Endothelial cell of umbilical vein (primary cell): ENCODE data around the gene SIPA1L3. TPM values are rescaled to one million over a fixed set of nuclear protein-coding genes. Genes with fewer than 3 reads are reported as not detected.

Source experiments
- BruUV-seq: library from RNA; stranded (reverse); fragments of 400-500 nt; replicated peaks from 2 replicates; lab custom pipeline; 2021; lab: Mats Ljungman, UMichigan
- CTCF ChIA-PET: fragments of 300-600, 350-600 bp; sonication (Branson Sonifier 250); formaldehyde crosslinking; loops from one replicate; lab custom pipeline; 2021; ENCODE audit warnings: antibody characterized with exemption, inconsistent platforms; lab: Charles Lee
- POLR2A ChIA-PET: fragments of 300-600, 350-600 bp; sonication (Branson Sonifier 250); formaldehyde crosslinking; loops from one replicate; lab custom pipeline; 2021; ENCODE audit warnings: antibody characterized with exemption, inconsistent platforms; lab: Charles Lee
- DNase-seq: peaks from one replicate; pipeline ENCODE4 v3.0.0-alpha.2; 2011; ENCODE audit warnings: low read depth, low spot score
- FAIRE-seq: peaks from 2 replicates; lab custom pipeline; 2011; peaks lifted over from hg19 to GRCh38; lab: Jason Lieb, UNC
- H2AFZ ChIP-seq: 2 replicates; pipeline ENCODE4 v1.6.0; 2012; ENCODE audit warnings: low read depth, low read length, control low read depth, inconsistent platforms
- H3K27ac ChIP-seq: 2 replicates; pipeline ENCODE4 v1.5.1; 2011; ENCODE audit warnings: low read depth, mild to moderate bottlenecking, control low read depth, low read length, moderate library complexity; ENCODE audit not compliant: insufficient read depth
- H3K27me3 ChIP-seq, 2 experiments: 2 replicates each; pipeline versions ENCODE4 v1.6.0 to v1.6.1; 2011; ENCODE audit warnings: low read length in 2 of 2, mixed read lengths in 1 of 2; ENCODE audit not compliant: control insufficient read depth in 2 of 2, insufficient read depth in 2 of 2
- H3K36me3 ChIP-seq, 2 experiments: 2 replicates in 1 of 2; 3 replicates in 1 of 2; pipeline ENCODE4 v1.5.1; 2011; ENCODE audit warnings: low read length in 2 of 2, mild to moderate bottlenecking in 1 of 2, moderate library complexity in 1 of 2; ENCODE audit not compliant: control insufficient read depth in 2 of 2, insufficient read depth in 2 of 2; ENCODE audit errors: extremely low read depth in 1 of 2
- H3K4me1 ChIP-seq: 3 replicates; pipeline ENCODE4 v1.5.1; 2011; ENCODE audit warnings: mild to moderate bottlenecking, low read length; ENCODE audit not compliant: control insufficient read depth, insufficient read depth; ENCODE audit errors: extremely low read depth
- H3K4me2 ChIP-seq: 2 replicates; pipeline ENCODE4 v1.6.1; 2011; ENCODE audit warnings: low read length, control low read depth, mixed read lengths; ENCODE audit not compliant: insufficient read depth
- H3K4me3 ChIP-seq, 3 experiments: fragments of 200-600 bp in 1 of 3; sonication (generic), shearing (Covaris generic) in 1 of 3; replicated peaks in 1 of 3; 2 replicates each; pipeline ENCODE4 v1.5.1; 2011 to 2016; ENCODE audit warnings: control low read depth in 3 of 3, low read length in 3 of 3, mild to moderate bottlenecking in 2 of 3, inconsistent platforms in 1 of 3, low read depth in 1 of 3, moderate library complexity in 1 of 3; ENCODE audit not compliant: insufficient read depth in 1 of 3
- H3K79me2 ChIP-seq: 2 replicates; pipeline ENCODE4 v1.6.0; 2012; ENCODE audit warnings: low read length, inconsistent platforms; ENCODE audit not compliant: control insufficient read depth, insufficient read depth
- H3K9ac ChIP-seq: replicated peaks from 2 replicates; pipeline ENCODE3; 2011; ENCODE audit warnings: low read length, control low read depth; ENCODE audit not compliant: insufficient read depth; ENCODE audit errors: extremely low read depth
- H3K9me1 ChIP-seq: replicated peaks from 3 replicates; pipeline ENCODE4 v1.6.0; 2011; ENCODE audit warnings: mild to moderate bottlenecking, low read length; ENCODE audit not compliant: control insufficient read depth, insufficient read depth; ENCODE audit errors: extremely low read depth
- H3K9me3 ChIP-seq: replicated peaks from 2 replicates; pipeline ENCODE4 v1.5.1; 2012; ENCODE audit warnings: low read length, inconsistent platforms; ENCODE audit not compliant: control insufficient read depth, insufficient read depth
- H4K20me1 ChIP-seq: replicated peaks from 2 replicates; pipeline ENCODE3; 2011; ENCODE audit warnings: mild to moderate bottlenecking, low read length; ENCODE audit not compliant: control insufficient read depth, insufficient read depth; ENCODE audit errors: extremely low read depth
- EZH2 ChIP-seq: IDR thresholded peaks from 2 replicates; pipeline ENCODE4 v1.6.1; 2012; ENCODE audit warnings: borderline replicate concordance, low read depth, mild to moderate bottlenecking, moderate library complexity, low read length, inconsistent platforms; ENCODE audit not compliant: severe bottlenecking
- FOS ChIP-seq: IDR thresholded peaks from 2 replicates; pipeline ENCODE4 v1.6.1; 2011; ENCODE audit warnings: mild to moderate bottlenecking, low read length, moderate library complexity, borderline replicate concordance; ENCODE audit not compliant: insufficient read depth
- GATA2 ChIP-seq: IDR thresholded peaks from 2 replicates; pipeline ENCODE4 v1.7.0; 2011; ENCODE audit warnings: low read depth, mild to moderate bottlenecking, moderate library complexity, mixed read lengths, low read length; ENCODE audit not compliant: insufficient read length, insufficient read depth
- JUN ChIP-seq: IDR thresholded peaks from 2 replicates; pipeline ENCODE4 v1.6.1; 2011; ENCODE audit warnings: borderline replicate concordance, low read depth; ENCODE audit not compliant: insufficient read length, insufficient read depth
- MYC ChIP-seq: IDR thresholded peaks from one replicate; pipeline ENCODE4 v1.6.1; 2011; ENCODE audit warnings: mild to moderate bottlenecking, low read depth, low read length
- POLR2A ChIP-seq: IDR thresholded peaks from 2 replicates; pipeline ENCODE4 v1.6.1; 2012; ENCODE audit warnings: low read depth, mild to moderate bottlenecking, control low read depth, low read length
- POLR2AphosphoS5 ChIP-seq: IDR thresholded peaks from 2 replicates; pipeline ENCODE4 v1.6.1; 2012; ENCODE audit warnings: low read depth, mild to moderate bottlenecking, control low read depth, low read length, moderate library complexity; ENCODE audit not compliant: insufficient read depth
- dilution Hi-C: fragments of 300-500 bp; cut with MboI; formaldehyde crosslinking; loops from one replicate; pipeline ENCODE4 v1.15.0; 2019; ENCODE audit warnings: low sequenced_read_pairs; ENCODE audit not compliant: extremely low pct_ligation_motif_present
- intact Hi-C: fragments of 100-400 bp; cut with micrococcal nuclease; formaldehyde crosslinking; loops from one replicate; pipeline ENCODE4 v1.10.0; 2022
- polyA plus RNA-seq, 4 experiments: library from polyadenylated mRNA; depleted of rRNA in 3 of 4; stranded (reverse) in 3 of 4; unstranded in 1 of 4; fragments of >200 nt; gene quantifications; 2 replicates each; pipeline versions ENCODE4 v1.2.1 to v1.2.3, GENCODE V29; 2011 to 2012; ENCODE audit warnings: missing spikeins in 1 of 4
- total RNA-seq: library from RNA; stranded (reverse); gene quantifications from 2 replicates; pipeline ENCODE4 v1.2.3, GENCODE V29; 2021
- TF ChIP-seq, protein P1 (sequence below), 2 donors: IDR thresholded peaks; 1 replicate in 1 of 2; 2 replicates in 1 of 2; pipeline ENCODE4 v1.5.1; 2011; ENCODE audit warnings: low read length in 2 of 2, mild to moderate bottlenecking in 2 of 2, moderate library complexity in 2 of 2, control low read depth in 1 of 2, inconsistent platforms in 1 of 2, low read depth in 1 of 2; ENCODE audit not compliant: insufficient read depth in 1 of 2; ENCODE audit errors: extremely low read depth in 1 of 2
- TF ChIP-seq, protein P2 (sequence below): IDR thresholded peaks from 2 replicates; pipeline ENCODE4 v1.6.1; 2011; ENCODE audit not compliant: insufficient read depth, insufficient read length

SIPA1L3 gene
- total and polyA plus RNA-seq, 2 donors (not counting 3 experiments of a cell fraction or from before 2014, with no cell fraction given): 14.2 to 47.2 TPM

DNA sequence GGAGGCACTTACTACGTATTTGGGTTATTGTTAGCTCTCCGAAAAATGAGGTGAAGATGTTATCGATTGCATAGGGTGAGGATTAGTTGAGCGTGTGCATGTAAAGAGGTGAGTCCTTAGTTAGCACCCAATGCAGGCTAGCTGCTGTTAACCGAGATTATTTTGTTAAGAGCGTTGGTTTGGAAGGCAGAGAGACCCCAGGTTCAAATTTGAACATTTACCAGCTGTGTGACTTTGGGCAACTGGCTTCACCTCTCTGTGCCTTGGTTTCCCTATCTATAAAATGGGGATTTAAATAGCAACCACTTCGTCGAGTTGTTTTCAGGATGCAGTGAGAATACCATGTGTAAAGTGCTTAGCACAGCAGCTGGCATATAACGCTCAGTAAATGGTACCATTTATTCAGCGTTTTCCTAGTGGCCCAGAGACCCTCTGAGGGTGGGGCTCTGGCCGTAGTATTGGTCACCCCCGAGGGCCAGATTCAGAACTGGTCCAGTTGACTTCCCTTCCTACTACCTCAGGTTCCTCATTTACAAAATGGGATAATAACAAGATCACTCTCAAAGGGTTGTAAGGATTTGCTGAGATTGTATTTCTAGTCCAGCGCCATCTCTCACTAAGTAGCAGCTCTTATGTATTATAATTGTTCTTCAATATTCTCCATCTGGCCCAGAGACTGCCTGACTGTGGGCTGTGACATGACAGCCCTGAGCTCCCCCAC, 887 bp downstream of the SIPA1L3 start:
- peak overlapping the region; percentile 83 for H3K4me2 ChIP-seq
- DNase-seq (peak; percentile 29), FAIRE-seq (no peak)
- intact Hi-C loops (loop anchor here (1.0 to 2.0 kb wide), 4 partner anchors 53 to 136 kb away; no protein-coding TSS in a partner anchor), dilution Hi-C loops (no loop called here)
- TF ChIP-seq, protein P1, sequence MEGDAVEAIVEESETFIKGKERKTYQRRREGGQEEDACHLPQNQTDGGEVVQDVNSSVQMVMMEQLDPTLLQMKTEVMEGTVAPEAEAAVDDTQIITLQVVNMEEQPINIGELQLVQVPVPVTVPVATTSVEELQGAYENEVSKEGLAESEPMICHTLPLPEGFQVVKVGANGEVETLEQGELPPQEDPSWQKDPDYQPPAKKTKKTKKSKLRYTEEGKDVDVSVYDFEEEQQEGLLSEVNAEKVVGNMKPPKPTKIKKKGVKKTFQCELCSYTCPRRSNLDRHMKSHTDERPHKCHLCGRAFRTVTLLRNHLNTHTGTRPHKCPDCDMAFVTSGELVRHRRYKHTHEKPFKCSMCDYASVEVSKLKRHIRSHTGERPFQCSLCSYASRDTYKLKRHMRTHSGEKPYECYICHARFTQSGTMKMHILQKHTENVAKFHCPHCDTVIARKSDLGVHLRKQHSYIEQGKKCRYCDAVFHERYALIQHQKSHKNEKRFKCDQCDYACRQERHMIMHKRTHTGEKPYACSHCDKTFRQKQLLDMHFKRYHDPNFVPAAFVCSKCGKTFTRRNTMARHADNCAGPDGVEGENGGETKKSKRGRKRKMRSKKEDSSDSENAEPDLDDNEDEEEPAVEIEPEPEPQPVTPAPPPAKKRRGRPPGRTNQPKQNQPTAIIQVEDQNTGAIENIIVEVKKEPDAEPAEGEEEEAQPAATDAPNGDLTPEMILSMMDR (IDR thresholded peaks at IDR 0.05; ENCODE audit: extremely low read depth in 1 of 2, insufficient read depth in 1 of 2, low read depth in 1 of 2, low read length in 2 of 2): no peak
- no peak for TF ChIP-seq POLR2AphosphoS5
- no peak for TF ChIP-seq MYC
- TF ChIP-seq EZH2: no peak
- TF ChIP-seq, protein P2, sequence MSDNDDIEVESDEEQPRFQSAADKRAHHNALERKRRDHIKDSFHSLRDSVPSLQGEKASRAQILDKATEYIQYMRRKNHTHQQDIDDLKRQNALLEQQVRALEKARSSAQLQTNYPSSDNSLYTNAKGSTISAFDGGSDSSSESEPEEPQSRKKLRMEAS: no peak
- no peak for TF ChIP-seq GATA2
- TF ChIP-seq FOS: no peak
- no peak for TF ChIP-seq POLR2A
- no peak for TF ChIP-seq JUN
- BruUV-seq: TSS peak; percentile 28
- H3K36me3 ChIP-seq: no peaks in the 10 kb centered on the region
- H3K9me3 ChIP-seq: no peaks in the 10 kb centered on the region
- H3K27ac ChIP-seq: peak overlapping the region; percentile 50
- H4K20me1 ChIP-seq: no peaks in the 10 kb centered on the region
- peak overlapping the region; percentile 40 to 99 (median 83) for H3K4me3 ChIP-seq
- peaks cover 52% of the 10 kb centered on the region for H3K79me2 ChIP-seq
- H2AFZ ChIP-seq: peak overlapping the region; percentile 19
- no peaks in the 10 kb centered on the region for H3K27me3 ChIP-seq
- H3K9me1 ChIP-seq: no peaks in the 10 kb centered on the region
- ChIA-PET POLR2A (interaction anchor here (1.6 to 1.9 kb wide), 2 partner anchors 91 to 97 kb away, joined by 5 to 25 read pairs; no protein-coding TSS in a partner anchor), CTCF (interaction anchor here (0.5 to 8.4 kb wide), 11 partner anchors 9 to 235 kb away, joined by 3 to 145 read pairs (median 5); no protein-coding TSS in a partner anchor)
- H3K4me1 ChIP-seq: peaks cover 15% of the 10 kb centered on the region
- H3K9ac ChIP-seq: peak overlapping the region; percentile 76
